Measurements from ENCODE around the gene GABARAP. TPM values are rescaled to one million over a fixed set of nuclear protein-coding genes. Genes with fewer than 3 reads are reported as not detected.

Gene GABARAP
- polyA plus RNA-seq, 1 donor (not counting 4 experiments of a cell fraction or from before 2014, with no cell fraction given), result 271 TPM

DNA sequence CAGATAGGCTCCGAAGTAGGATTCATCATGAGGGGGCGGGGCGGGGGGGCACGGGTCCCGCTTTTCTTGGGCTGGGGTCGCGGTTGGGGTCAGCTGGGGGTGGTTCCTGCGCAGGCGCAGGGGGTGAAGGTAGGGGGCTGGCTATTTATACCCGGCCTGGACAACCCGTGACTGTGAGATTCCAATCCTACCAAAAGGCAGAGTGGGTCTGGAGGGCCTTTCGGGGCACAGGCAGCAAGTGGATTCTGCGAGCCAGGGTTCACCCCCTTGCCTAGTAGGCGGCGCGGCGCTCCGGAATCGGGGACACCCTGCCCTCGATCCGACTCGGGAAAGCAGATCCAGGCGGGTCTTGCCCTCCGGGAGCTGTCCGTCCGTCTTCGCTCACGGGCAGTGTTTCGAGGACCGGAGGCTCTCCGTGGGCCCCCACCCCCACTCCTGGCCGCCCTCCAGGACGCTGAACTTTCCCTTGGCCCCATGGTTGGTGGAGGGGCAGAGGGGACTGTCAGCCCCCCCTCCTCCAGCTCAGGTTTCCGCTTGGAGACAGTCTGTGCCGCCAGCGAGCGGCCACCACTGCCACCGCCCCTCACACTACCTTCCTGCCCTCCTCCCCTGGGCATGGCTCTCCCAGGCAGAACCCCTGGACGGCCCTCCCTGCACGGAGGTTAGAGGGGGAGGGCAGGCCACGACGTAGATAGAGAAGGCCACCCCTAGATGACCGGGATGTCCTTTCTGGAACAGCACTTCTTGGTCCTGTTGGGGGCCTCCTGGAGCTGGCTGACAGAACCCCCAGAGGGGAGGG is 39.9 kb upstream of the GABARAP start:
- FAIRE-seq (no peak), DNase-seq (ENCODE audit: low read depth, low spot score) (no peak)
- Histone ChIP-seq H2AFZ (ENCODE audit: control insufficient read depth, low read length) (no peak overlapping the region), H3K27ac (ENCODE audit: control insufficient read depth, insufficient read depth, low read length) (no peak overlapping the region), H3K4me1 (ENCODE audit: control insufficient read depth, extremely low read depth, insufficient read depth, low read length) (peaks cover 16% of the 10 kb centered on the region), H3K79me2 (ENCODE audit: control insufficient read depth, insufficient read depth, low read length) (no peaks in the 10 kb centered on the region), H3K9ac (ENCODE audit: control insufficient read depth, extremely low read depth, insufficient read depth, low read length) (no peak overlapping the region), H3K4me3 (ENCODE audit: control insufficient read depth in 2 of 3, extremely low read depth in 1 of 3, insufficient read depth in 2 of 3, low read depth in 1 of 3, low read length in 3 of 3) (peak overlapping the region; percentile 38 to 78 (median 66)), H3K36me3 (ENCODE audit: control insufficient read depth in 2 of 2, extremely low read depth in 1 of 2, insufficient read depth in 2 of 2, low read length in 2 of 2) (no peaks in the 10 kb centered on the region), H4K20me1 (ENCODE audit: control insufficient read depth, extremely low read depth, insufficient read depth, low read length) (no peaks in the 10 kb centered on the region), H3K9me3 (ENCODE audit: control insufficient read depth, low read depth, low read length) (no peaks in the 10 kb centered on the region), H3K9me1 (ENCODE audit: control insufficient read depth, extremely low read depth, insufficient read depth, low read length) (no peaks in the 10 kb centered on the region), H3K27me3 (ENCODE audit: control insufficient read depth, extremely low read depth, insufficient read depth, low read length) (peaks cover 36% of the 10 kb centered on the region), H3K4me2 (ENCODE audit: control insufficient read depth, extremely low read depth, insufficient read depth, low read depth, low read length) (peak overlapping the region; percentile 98)
- no peak for TF ChIP-seq CTCF (optimal IDR thresholded peaks at IDR 0.05 in 1 of 3, IDR thresholded peaks at IDR 0.05 in 1 of 3, conservative IDR thresholded peaks at IDR 0.05 in 1 of 3; ENCODE audit: extremely low read depth in 1 of 3, insufficient read depth in 2 of 3, low read length in 3 of 3)
- TF ChIP-seq EZH2 (IDR thresholded peaks at IDR 0.05; ENCODE audit: low read length), result peak; percentile 27
- dilution Hi-C loops (cut with MboI; ENCODE audit: extremely low pct_ligation_motif_present, low sequenced_read_pairs), result no loop called here

GRCh38 chr17:7281074-7281952 is 39.1 kb upstream of the GABARAP start, which contains the start of gene SLC2A4:
Gene SLC2A4, plus strand, starts transcription at chr17:7281718. Its CDS starts 217 bp downstream, at chr17:7281935.
- Histone ChIP-seq H4K20me1 (ENCODE audit: control insufficient read depth, extremely low read depth, insufficient read depth, low read length) (no peaks in the 10 kb centered on the region), H3K9me1 (ENCODE audit: control insufficient read depth, extremely low read depth, insufficient read depth, low read length) (no peaks in the 10 kb centered on the region), H3K36me3 (ENCODE audit: control insufficient read depth in 2 of 2, extremely low read depth in 1 of 2, insufficient read depth in 2 of 2, low read length in 2 of 2) (no peaks in the 10 kb centered on the region), H3K27me3 (ENCODE audit: control insufficient read depth, extremely low read depth, insufficient read depth, low read length) (peaks cover 36% of the 10 kb centered on the region), H3K4me2 (ENCODE audit: control insufficient read depth, extremely low read depth, insufficient read depth, low read depth, low read length) (peak within 1 kb of the TSS; percentile 98), H3K79me2 (ENCODE audit: control insufficient read depth, insufficient read depth, low read length) (no peaks in the 10 kb centered on the region), H3K4me1 (ENCODE audit: control insufficient read depth, extremely low read depth, insufficient read depth, low read length) (peaks cover 16% of the 10 kb centered on the region), H3K9ac (ENCODE audit: control insufficient read depth, extremely low read depth, insufficient read depth, low read length) (peak within 1 kb of the TSS; percentile 72), H2AFZ (ENCODE audit: control insufficient read depth, low read length) (peak within 1 kb of the TSS; percentile 60), H3K4me3 (ENCODE audit: control insufficient read depth in 2 of 3, extremely low read depth in 1 of 3, insufficient read depth in 2 of 3, low read depth in 1 of 3, low read length in 3 of 3) (peak within 1 kb of the TSS; percentile 38 to 78 (median 66)), H3K9me3 (ENCODE audit: control insufficient read depth, low read depth, low read length) (no peaks in the 10 kb centered on the region), H3K27ac (ENCODE audit: control insufficient read depth, insufficient read depth, low read length) (peak within 1 kb of the TSS; percentile 44)
- FAIRE-seq (no peak), DNase-seq (ENCODE audit: low read depth, low spot score) (peak; percentile 87)
- TF ChIP-seq EZH2 (IDR thresholded peaks at IDR 0.05; ENCODE audit: low read length) (no peak), CTCF (optimal IDR thresholded peaks at IDR 0.05 in 1 of 3, IDR thresholded peaks at IDR 0.05 in 1 of 3, conservative IDR thresholded peaks at IDR 0.05 in 1 of 3; ENCODE audit: extremely low read depth in 1 of 3, insufficient read depth in 2 of 3, low read length in 3 of 3) (no peak)
- dilution Hi-C loops (cut with MboI; ENCODE audit: extremely low pct_ligation_motif_present, low sequenced_read_pairs), result no loop called here
